ENCODE results near the gene CLCN3. TPM values are rescaled to one million over a fixed set of nuclear protein-coding genes. Genes with fewer than 3 reads are reported as not detected.

The CLCN3 gene
- total and polyA plus RNA-seq, 2 of the 13 experiments (the other 11 are each of a cell fraction or from before 2014, with no cell fraction given), result 13.6 to 23.7 TPM

- TF ChIP-seq ATF5 (CRISPR knock-in tag; IDR thresholded peaks at IDR 0.05; ENCODE audit: low read depth) (no peak), NR1H2 (CRISPR knock-in tag; IDR thresholded peaks at IDR 0.05; ENCODE audit: borderline replicate concordance, low read depth) (no peak), HHEX (CRISPR knock-in tag; IDR thresholded peaks at IDR 0.05) (no peak), XRCC5 (optimal IDR thresholded peaks at IDR 0.05; ENCODE audit: low read length) (no peak), KLF15 (CRISPR knock-in tag; IDR thresholded peaks at IDR 0.05; ENCODE audit: borderline replicate concordance) (no peak), PREB (CRISPR knock-in tag; IDR thresholded peaks at IDR 0.05) (no peak), MAFK (conservative IDR thresholded peaks at IDR 0.05 in 1 of 2, IDR thresholded peaks at IDR 0.05 in 1 of 2; ENCODE audit: low read length in 2 of 2) (peak in 1 of 2 experiments; percentile 49; a peak in 2 of 4 replicates), ZFP36 (IDR thresholded peaks at IDR 0.05; ENCODE audit: borderline replicate concordance, low read depth, low read length, partially characterized antibody) (no peak), CEBPZ (IDR thresholded peaks at IDR 0.05; ENCODE audit: low read length) (no peak), ZNF414 (CRISPR knock-in tag; IDR thresholded peaks at IDR 0.05) (no peak), ELF4 (CRISPR knock-in tag; IDR thresholded peaks at IDR 0.05; ENCODE audit: borderline replicate concordance) (no peak), ZNF12 (CRISPR knock-in tag; IDR thresholded peaks at IDR 0.05) (peak; percentile 94), XBP1 (CRISPR knock-in tag; IDR thresholded peaks at IDR 0.05) (no peak), NFE2L1 (CRISPR knock-in tag; IDR thresholded peaks at IDR 0.05; ENCODE audit: borderline replicate concordance) (no peak), SOX13 (IDR thresholded peaks at IDR 0.05) (no peak), SOX13 (CRISPR knock-in tag; conservative IDR thresholded peaks at IDR 0.05 in 1 of 2, IDR thresholded peaks at IDR 0.05 in 1 of 2) (no peak), ZNF33B (CRISPR knock-in tag; IDR thresholded peaks at IDR 0.05) (no peak), TBL1XR1 (IDR thresholded peaks at IDR 0.05; ENCODE audit: borderline replicate concordance, low read length, partially characterized antibody) (no peak), STAG1 (CRISPR knock-in tag; IDR thresholded peaks at IDR 0.05) (peak; percentile 73), ZNF841 (CRISPR knock-in tag; IDR thresholded peaks at IDR 0.05; ENCODE audit: borderline replicate concordance) (no peak)
- TF ChIP-seq, protein P1, sequence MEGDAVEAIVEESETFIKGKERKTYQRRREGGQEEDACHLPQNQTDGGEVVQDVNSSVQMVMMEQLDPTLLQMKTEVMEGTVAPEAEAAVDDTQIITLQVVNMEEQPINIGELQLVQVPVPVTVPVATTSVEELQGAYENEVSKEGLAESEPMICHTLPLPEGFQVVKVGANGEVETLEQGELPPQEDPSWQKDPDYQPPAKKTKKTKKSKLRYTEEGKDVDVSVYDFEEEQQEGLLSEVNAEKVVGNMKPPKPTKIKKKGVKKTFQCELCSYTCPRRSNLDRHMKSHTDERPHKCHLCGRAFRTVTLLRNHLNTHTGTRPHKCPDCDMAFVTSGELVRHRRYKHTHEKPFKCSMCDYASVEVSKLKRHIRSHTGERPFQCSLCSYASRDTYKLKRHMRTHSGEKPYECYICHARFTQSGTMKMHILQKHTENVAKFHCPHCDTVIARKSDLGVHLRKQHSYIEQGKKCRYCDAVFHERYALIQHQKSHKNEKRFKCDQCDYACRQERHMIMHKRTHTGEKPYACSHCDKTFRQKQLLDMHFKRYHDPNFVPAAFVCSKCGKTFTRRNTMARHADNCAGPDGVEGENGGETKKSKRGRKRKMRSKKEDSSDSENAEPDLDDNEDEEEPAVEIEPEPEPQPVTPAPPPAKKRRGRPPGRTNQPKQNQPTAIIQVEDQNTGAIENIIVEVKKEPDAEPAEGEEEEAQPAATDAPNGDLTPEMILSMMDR (CRISPR knock-in tag; IDR thresholded peaks at IDR 0.05), result peak; percentile 83
Measured at GRCh38 chr4:169612871-169613859, 7.2 kb upstream of the CLCN3 start (continued).

Data from HepG2 (cell line).